HPDE6-E6E7 (cell line): Measurements from ENCODE around the gene CARD9.

Source experiments
- DNase-seq: peaks from one replicate; pipeline ENCODE4 v3.0.0; 2011; ENCODE audit warnings: missing footprints; ENCODE audit errors: extremely low spot score

CARD9 gene

DNA sequence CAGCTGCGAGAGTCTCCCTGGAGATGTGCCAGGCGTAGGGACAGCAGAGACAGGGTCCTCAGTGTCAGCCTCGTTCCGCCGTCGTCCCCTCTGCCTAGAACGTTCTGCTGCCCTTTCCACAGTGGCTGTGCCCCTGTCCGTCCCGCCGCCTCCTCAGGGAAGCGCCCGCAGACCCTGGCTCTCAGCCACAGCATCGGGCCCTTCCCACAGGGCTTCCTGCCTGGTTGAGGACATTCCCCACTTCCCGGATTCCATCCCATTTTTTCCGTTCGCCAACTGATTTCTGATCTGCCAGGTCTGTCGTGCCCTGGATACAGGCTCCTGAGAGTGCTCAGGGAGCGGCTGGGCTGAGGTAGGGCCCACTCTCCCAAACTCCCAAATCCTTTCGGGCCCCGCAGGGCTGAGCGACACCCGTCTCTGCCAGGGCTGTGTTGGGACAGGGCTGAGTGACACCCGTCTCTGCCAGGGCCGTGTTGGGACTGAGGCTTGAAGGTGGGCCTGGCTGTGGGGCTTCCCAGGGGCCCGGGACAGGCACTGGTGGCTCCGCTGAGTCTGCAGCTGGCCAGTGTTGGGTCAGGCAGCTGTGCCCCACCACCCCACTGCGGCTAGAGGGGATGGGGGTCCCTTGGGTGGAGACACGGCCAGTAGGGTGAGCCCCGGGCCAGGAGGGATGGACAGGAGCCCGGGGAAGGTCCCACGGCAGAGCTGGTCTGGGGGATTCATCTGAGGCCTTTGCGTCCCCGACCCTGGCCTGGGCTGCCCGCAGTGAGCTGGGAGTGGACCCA lies 25.8 kb downstream of the CARD9 start:
- DNase-seq: no peak

DNA sequence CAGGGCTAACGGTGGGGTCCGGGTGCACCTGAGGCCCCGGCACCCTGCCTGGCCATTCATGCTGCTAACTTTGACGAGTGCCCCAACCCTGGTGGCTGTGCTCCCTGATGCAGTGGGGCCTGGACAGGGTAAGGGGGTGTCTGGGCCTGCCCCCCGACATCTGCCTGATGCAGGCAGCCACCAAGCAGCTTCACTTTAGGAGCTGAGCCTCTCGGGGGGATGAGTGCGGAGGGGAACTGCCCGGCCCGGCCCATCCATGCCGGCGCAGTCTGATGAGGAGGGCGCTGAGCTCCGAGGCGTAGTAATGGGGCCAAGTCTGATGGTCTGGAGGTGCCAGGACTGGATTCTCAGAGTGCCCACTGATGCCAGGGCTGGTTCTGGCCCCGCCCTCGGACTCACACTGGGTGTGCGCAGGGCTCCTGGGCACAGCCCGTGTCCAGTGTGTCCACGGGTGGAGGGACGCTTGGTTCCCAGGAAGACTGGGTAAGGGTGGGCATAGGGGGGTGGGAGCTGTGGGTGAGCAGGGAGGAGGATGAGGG lies 26.5 kb downstream of the CARD9 start:
- DNase-seq: no peak

DNA sequence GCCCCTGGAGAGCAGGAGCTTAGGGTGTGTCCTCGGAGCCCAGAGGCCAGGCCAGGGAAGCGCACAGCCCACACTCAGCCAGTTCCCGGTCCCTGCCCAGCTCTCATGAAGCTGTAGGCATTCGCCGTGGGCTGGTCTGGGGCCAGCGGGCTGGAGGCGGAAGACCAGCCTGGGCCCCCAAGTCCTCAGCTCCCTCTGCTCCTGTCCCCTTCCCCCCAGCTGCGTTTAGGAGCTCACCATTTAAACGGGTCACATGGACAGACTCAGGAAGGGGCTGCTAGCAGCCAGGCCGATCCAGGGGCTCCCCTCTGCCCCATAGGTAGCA lies 27.4 kb downstream of the CARD9 start:
- DNase-seq: no peak

DNA sequence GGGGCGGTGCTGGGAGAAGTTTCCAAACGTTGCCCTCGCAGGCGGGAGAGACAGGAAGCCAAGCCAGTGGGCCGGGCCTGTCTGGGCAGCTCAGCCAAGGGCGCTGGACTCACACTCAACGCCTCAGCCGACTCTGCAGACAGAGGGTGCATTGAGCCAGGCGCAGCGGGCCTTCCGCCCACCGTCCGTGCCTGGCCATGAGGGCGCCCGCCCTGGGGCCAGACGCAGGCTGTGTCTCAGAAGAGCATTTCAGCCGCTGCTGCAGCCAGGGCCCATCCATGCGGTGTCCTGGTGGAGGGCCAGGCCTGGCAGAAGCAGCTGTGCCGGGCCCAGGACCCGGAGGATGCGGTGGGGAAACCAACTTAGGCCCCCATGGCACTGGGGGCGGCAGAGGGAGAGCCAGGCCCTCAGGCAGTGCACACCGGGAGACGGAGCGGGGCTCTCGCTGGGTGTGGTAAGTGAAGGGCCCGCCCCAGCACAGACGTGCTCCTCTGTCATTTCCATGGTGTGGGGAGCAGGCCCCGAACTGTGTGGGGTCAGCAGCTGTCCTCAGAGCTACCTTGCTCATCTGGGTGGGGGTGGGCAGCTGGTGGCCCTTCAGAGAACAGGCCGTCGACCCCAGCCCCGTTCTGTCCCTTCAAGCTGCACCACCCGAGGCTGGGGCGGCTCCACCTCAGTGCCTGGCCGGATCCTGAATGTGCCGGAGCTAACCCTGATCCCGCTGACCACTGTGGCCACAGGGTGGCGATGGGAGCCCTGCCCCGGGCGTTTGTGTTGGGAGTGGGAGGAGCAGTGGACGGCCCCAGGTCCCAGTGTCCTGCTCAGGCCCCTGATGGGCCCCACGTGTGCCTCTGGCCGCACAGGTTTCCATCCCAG lies 27.9 kb downstream of the CARD9 start:
- DNase-seq: no peak

DNA sequence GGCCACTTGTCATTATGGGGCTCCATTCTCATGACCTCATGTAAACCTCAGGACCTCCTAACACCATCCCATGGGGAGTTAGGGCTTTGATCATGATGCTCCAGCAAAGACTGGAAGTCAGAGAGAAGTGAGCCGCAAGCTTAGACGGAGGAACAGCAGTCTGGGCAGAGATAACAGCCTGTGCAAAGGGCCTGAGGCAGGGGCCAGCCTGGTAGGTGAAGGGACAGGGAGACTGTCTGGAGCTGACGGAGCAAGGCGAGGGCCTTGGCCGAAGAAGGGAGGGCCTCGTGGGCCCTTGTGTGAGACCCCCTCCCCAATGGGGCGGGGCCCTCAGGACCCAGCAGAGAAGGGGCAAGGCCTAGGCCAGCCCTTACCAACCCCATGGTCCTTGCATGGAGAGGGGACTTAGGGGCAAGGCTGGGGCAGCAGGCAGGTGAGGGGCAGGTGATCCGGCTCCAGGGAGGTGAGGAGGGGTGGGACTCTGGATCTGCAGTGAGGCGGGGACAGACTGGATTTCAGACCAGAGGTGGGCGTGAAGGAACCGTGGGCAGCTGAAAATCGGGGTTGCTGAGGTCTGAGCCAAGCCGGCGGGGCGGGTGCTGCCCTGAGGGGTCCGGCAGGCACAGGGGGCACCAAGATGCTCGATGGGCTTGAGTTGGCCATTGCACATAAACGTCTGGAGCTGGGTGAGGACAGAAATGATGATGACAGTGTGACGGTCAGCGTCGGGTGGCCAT lies 28.8 kb downstream of the CARD9 start:
- DNase-seq: no peak

DNA sequence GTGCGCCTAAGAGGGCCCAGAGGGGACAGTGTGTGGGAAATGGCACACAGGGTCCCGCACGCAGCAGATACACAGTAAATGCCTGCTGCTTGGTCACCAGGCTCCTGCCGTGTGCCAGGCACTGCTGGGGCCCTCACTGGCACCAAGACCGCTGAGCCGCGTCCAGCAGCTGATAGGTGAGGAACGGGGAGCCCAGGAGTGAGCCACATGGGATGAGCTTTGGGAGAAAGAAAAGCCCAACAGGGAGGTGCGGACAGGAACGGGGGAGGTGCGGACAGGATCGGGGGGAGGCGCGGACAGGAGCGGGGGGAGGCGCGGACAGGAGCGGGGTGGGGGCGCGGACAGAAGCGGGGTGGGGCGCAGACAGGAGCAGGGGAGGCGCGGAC lies 29.6 kb downstream of the CARD9 start:
- no peak for DNase-seq

DNA sequence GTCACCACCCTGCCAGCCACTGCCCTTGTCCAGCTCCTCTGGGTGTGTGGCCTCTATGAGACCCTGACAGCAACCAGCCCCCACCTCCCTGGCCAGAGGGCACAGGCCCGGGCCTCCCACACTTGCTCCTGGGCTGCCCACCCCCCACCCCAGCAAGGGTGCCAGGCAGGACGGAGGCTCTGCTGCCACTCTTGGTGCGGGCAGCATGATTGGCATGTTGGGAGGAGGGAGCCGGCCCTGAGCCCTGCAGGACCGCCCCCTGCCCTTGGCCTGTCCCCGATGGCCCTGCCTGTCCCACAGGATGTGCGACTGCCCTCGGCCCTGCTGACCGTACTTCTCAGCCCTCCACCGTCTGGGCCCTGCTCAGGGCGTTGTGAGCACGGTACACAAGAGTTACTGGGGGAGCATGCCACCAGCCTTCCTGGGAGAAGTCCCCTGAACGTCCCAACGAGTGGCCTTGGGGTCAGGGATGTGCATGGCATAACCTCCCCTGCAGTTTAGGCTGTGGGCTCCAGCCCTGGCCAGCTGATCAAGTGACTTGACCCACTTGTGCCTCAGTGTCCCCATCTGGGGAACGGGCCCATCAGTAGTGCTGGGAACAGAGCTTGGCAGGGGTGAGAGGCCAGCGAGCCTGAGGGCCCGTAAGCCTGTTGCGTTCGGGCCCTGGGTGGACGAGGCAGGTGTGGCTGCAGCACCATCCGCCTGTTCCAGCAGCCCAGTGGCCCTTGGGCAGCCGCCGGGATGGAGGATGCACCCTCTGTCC lies 30.2 kb downstream of the CARD9 start:
- DNase-seq: no peak

DNA sequence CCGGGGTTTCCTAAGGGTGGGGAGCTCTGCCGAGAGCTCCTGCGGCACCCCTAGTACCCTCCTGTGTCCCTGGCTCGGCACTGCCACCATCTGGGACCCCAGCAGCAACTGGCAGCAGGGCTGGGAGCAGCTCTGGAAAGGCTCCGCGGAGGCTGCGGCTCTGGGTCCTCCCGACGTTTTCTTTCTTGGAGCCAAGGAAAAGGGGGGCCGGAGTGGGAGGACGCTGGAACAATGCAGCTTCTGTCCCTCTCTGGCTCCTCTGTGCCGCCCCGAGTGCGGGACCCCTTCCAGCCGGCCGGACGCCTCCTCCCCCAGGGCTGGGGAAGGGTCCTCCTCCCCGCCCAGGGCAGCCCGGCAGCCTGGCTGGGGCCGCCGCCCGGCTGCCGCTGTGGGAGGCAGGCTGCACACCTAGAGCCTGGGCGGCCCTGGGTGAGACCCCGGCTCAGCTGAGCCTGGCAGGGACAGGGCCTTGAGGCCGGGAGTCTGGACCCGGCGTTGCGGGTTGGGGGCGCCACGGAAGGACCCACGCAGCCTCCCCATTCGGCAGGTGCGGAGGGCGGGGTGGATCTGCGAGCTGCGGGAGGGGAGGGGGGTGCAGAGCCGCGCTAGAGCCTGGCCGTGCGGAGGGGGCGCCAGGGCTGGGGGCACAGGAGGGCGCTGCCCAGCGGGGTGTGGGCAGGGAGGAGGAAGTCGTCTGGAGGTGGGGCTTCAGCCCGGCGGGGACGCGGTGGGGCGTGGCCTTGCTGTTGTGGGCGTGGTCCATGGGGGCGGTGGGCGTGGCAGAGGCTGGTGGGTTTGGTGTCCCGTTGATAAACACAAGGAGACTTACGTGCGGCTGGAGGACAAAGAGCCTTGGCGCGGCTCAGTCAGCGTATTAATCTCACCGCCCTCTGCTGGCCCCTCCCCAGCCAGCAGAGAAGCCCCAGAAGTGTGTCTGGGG lies 31.0 kb downstream of the CARD9 start:
- peak; percentile 79 for DNase-seq

DNA sequence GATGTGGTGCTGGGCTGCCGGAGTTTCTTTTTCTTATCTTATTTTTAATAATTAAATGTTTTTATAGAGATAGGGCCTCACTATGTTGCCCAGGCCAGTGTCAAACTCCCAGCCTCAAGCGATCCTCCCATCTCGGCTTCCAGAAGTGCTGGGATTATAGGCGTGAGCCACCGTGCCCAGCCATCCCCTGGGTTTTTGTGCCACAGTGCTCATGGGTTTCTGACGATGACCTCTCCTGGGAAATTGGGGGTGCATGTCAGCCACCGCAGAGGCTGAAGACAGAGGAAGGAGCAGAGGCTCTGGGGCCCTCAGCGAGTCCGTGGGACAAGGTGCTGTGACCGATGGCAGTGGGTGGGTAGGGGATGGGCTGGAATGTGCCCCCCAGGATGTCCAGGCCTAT lies 31.7 kb downstream of the CARD9 start:
- no peak for DNase-seq

DNA sequence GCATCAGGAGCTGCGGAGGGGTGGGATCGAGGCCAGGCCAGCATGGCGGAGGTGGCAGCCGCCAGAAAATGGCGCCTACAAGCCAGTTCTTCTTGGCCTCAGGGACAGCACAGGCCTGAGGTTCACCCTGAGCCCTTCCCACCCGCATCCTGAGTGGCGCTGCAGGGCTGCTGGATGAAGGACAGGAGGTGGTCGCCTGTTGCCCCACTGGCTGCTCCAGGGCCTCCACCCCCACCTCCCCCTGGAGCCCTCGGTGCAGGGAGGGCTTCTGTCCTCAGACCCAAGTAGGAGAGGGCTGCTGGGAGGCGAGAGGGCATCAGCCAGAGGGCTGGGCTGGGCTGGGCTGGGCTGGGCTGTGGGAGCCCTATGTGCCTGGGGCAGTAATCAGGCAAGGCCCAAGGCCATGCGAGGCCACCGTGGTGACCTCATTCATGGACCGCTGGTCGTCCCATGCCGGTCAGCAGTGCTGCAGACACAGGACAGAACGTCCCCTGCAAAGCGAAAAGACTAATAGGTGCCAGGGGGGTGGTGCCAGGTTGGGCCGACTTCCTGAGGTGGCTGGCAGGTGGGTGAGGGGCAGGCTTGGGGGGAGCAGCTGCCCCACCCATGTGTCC lies 32.3 kb downstream of the CARD9 start:
- no peak for DNase-seq

DNA sequence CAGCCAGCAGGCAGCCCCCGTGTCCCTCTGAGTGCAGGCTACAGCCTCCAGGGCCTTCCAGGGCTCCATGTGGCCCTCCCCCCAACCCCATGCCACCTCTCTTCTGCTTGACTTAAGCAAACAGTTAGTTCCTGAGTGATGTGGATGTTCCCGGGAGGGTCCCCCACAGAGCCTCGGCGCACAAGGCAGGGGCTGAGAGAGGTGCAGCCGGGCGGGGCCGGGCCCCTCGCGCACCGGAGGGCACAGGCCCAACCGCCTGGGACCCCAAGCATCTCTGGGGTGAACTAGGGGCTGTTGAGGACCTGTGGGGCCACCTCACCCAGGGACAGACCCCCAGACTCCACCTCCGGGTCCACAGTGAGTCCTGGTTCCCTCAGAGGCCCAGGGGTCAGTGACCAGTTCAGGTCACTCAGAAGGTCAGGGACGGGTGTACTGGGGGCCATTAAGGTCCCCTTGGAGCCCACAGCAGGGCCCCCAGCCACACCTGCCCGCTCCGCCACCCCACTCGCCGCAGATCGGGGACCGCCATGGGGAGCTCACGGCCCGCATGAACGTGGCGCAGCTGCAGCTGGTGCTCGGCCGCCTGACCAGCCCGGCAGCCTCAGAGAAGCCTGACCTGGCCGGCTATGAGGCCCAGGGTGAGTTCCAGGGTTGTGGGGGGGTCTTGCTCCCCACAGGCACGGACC lies 33.0 kb downstream of the CARD9 start:
- no peak for DNase-seq

DNA sequence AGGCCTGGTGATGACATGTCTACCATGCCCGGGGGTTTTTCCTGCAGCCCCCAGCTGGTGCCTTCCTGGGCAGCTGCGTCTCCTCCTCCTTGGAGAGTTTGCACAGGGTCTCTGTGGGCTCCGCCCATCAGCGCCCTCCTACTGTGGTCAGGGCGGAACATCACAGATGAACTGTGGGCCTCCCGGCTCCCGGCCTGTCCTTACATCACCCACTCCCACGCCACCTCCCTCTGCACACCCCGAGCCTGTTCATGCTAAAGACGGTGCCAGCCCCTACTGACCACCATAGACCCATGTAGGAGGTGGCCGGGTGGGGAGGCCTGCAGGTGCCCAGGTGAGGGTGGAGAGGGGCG lies 33.5 kb downstream of the CARD9 start:
- no peak for DNase-seq

DNA sequence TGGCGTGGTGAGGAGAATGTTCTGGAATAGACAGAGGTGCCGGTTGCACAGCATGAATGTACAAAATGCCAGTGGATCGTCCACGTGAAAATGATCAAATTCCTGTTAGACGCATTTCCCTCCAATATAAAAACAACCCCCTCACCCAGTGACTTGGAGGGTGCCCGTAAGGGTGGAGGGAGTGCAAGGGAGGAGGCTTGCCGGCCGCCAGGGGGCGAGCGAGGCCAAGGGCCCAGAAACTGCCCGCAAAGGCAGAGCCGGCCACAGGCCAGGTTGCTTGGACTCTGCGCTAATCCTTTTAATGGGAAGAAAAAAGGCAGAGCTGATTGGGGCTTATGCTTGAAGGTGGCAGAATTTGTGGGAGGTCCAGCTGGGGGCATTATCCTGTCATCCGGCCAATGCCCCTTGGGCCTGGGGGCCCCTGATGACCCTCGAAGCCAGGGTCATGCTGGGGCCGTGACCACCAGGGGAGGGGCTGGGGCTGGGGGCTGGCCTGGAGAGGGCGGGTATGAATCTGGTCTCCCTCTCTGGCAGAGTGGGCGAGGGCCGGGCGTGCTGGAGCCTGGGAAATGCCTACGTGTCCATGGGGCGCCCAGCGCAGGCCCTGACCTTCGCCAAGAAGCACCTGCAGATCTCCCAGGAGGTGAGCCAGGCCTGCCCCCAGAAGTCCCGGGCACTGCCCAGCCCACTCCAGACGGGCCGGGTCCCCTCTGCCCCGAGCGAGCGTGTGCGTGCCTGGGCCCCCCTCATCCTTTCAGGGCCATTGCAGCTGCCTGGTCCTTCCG lies 34.1 kb downstream of the CARD9 start:
- peak; percentile 68 for DNase-seq

DNA sequence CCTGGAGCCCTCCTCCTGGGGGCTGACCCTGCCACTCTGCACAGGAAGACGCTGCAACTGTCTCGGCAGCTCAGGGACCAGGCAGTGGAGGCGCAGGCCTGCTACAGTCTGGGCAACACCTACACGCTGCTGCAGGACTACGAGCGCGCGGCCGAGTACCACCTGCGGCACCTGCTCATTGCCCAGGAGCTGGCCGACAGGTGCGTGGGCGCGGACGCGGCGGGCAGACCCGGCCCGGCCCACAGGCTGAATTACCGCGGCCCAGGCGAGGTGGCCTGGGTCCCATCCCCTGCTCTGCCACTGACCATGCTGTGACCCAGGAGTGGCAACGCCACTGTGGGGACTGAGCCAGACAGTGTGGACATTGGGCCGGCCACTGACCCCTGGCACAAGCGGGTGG lies 35.0 kb downstream of the CARD9 start:
- DNase-seq: no peak

DNA sequence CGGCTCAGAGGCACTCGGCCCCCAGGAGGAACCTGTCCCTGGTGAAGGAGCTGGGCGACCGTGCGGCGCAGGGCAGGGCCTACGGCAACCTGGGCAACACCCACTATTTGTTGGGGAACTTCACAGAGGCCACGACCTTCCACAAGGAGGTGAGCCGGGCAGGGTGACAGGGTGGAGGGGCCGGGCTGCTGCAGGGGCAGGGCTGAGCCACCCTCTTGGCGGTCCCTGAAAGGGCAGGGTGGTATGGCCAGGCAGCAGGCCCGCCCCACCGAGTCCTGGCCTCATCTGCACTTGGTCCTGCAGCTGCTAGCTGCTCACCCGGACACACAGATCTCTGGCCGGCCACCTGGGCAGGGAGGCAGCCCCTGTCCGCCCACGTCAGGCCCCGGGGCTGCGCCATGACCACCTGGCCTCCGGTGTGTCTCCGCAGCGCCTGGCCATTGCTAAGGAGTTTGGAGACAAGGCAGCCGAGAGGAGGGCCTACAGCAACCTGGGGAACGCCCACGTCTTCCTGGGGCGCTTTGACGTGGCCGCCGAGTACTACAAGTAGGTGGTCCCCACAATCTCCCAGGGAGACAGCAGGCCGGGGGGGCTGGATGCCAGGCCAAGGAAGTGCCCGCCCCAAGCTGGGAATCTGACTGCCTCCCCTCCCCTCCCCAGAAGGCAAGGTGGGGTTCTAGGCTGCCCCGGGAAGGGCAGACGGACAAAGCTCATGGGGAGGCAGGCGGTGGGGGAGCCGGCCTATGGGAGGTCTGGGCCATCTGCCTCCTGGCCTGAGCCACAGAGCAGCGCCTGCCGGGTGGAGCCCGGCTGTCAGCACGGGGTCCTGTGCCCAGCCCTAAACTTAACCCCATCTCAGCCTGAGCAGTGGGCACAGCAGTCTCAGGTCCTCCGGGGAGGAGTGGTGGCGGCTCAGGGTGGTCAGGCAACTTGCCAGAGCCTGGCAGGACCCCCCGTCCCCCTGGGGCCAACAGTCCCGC lies 35.8 kb downstream of the CARD9 start:
- no peak for DNase-seq

DNA sequence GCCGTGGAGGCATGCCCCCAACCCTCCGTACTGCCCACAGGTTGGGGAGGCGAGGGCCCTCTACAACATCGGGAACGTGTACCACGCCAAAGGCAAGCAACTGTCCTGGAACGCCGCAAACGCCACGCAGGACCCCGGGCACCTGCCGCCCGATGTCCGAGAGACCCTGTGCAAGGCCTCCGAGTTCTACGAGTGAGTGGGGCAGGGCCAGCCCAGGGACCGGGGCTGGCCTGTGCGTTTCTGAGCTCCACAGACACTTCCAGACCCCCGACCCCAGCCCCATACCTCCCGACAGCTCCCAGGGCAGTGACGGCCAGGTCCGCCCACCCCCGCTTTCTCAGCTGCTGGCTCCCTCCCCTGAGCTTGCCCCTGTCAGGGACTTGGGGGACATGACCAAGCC lies 36.6 kb downstream of the CARD9 start:
- no peak for DNase-seq

DNA sequence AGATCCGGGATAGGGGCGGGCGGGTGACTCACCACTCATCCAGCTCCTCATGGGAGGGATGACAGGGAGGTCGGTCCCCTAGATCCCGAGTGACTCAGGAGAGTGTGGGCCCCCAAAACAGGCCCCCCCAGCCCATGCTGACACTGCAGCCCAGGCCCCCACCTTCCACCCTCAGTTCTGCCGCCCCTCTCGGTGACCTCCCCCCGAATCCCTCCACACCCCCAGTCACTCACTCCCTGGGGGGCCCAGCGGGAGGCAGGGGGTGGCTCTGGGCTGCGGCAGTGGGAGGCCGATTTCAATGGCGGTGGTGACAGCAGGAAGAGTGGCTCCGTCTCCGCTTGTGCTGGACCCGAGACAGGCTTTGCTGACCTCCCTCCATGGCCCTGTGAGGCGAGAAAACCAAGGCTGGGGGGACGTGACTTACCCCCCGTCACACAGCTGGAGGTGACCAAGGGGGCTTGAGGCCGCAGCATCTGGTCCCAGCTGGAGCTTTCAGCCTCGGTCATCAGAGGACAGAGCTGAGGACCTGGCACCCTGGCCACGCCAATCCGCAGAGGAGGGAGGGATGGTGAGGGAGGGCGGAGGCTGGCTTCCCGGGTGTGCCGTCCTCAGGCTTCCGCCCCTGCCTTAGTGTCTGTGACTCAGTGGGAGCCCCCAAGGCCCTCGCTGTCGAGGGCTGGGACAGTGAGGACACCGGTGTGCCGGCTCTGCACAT lies 37.2 kb downstream of the CARD9 start:
- DNase-seq: no peak
